ENCODE measurements around the gene PCYT2. TPM values are rescaled to one million over a fixed set of nuclear protein-coding genes. Genes with fewer than 3 reads are reported as not detected.

The PCYT2 gene
- polyA plus RNA-seq, 1 donor (not counting 4 experiments of a cell fraction or from before 2014, with no cell fraction given): 38.1 TPM

DNA sequence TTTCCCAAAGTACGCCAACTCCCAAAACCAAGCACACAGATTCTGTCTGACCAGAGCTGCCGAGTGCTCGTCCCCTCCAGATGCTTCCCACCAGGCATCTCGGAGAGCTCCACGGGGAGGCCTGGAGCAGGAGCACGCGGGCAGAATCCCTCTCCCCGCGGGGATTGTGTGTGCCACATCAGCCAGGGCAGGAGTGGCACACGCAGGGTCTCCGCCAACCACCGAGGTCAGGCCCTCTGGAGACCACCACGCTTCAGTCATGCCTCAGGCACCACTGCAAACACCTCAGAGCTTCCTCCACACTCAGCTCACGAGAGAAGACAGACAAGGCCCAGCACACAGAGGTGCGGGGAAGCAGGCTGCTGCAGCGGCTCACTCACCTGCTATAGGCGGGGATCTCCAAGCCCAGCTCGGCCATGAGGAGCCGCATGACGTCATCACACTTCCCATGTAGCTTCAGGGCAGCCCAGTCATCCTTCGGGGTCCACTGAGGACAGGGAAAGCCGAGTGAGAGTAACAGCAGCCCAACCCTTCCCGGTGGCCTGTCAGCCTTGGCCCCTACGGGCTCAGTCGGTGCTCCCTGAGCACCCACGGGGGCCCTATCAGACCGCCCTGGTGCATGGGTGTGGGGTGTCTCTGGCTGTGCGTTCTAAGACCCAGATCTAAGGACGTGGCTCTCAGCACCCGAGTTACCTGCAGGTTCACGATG lies 2.3 kb upstream of the PCYT2 start:
- Histone ChIP-seq H3K9me3 (ENCODE audit: control insufficient read depth, low read depth, low read length) (no peaks in the 10 kb centered on the region), H3K27ac (ENCODE audit: control insufficient read depth, insufficient read depth, low read length) (peak overlapping the region; percentile 2), H3K9me1 (ENCODE audit: control insufficient read depth, extremely low read depth, insufficient read depth, low read length) (peaks cover 7% of the 10 kb centered on the region), H3K27me3 (ENCODE audit: control insufficient read depth, extremely low read depth, insufficient read depth, low read length) (no peaks in the 10 kb centered on the region), H2AFZ (ENCODE audit: control insufficient read depth, low read length) (no peak overlapping the region), H3K9ac (ENCODE audit: control insufficient read depth, extremely low read depth, insufficient read depth, low read length) (no peak overlapping the region), H4K20me1 (ENCODE audit: control insufficient read depth, extremely low read depth, insufficient read depth, low read length) (peaks cover 7% of the 10 kb centered on the region), H3K36me3 (ENCODE audit: control insufficient read depth in 2 of 2, extremely low read depth in 1 of 2, insufficient read depth in 2 of 2, low read length in 2 of 2) (peaks cover 22 to 27% of the 10 kb centered on the region in 2 experiments), H3K4me3 (ENCODE audit: control insufficient read depth in 2 of 3, extremely low read depth in 1 of 3, insufficient read depth in 2 of 3, low read depth in 1 of 3, low read length in 3 of 3) (no peak overlapping the region), H3K4me2 (ENCODE audit: control insufficient read depth, extremely low read depth, insufficient read depth, low read depth, low read length) (no peak overlapping the region), H3K79me2 (ENCODE audit: control insufficient read depth, insufficient read depth, low read length) (peaks cover 34% of the 10 kb centered on the region), H3K4me1 (ENCODE audit: control insufficient read depth, extremely low read depth, insufficient read depth, low read length) (peaks cover 36% of the 10 kb centered on the region)
- dilution Hi-C loops (cut with MboI; ENCODE audit: extremely low pct_ligation_motif_present, low sequenced_read_pairs): no loop called here
- TF ChIP-seq, protein P1, sequence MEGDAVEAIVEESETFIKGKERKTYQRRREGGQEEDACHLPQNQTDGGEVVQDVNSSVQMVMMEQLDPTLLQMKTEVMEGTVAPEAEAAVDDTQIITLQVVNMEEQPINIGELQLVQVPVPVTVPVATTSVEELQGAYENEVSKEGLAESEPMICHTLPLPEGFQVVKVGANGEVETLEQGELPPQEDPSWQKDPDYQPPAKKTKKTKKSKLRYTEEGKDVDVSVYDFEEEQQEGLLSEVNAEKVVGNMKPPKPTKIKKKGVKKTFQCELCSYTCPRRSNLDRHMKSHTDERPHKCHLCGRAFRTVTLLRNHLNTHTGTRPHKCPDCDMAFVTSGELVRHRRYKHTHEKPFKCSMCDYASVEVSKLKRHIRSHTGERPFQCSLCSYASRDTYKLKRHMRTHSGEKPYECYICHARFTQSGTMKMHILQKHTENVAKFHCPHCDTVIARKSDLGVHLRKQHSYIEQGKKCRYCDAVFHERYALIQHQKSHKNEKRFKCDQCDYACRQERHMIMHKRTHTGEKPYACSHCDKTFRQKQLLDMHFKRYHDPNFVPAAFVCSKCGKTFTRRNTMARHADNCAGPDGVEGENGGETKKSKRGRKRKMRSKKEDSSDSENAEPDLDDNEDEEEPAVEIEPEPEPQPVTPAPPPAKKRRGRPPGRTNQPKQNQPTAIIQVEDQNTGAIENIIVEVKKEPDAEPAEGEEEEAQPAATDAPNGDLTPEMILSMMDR (optimal IDR thresholded peaks at IDR 0.05 in 1 of 3, IDR thresholded peaks at IDR 0.05 in 1 of 3, conservative IDR thresholded peaks at IDR 0.05 in 1 of 3; ENCODE audit: extremely low read depth in 1 of 3, insufficient read depth in 2 of 3, low read length in 3 of 3): no peak
- TF ChIP-seq EZH2 (IDR thresholded peaks at IDR 0.05; ENCODE audit: low read length): no peak
- FAIRE-seq (no peak), DNase-seq (ENCODE audit: low read depth, low spot score) (no peak)

DNA sequence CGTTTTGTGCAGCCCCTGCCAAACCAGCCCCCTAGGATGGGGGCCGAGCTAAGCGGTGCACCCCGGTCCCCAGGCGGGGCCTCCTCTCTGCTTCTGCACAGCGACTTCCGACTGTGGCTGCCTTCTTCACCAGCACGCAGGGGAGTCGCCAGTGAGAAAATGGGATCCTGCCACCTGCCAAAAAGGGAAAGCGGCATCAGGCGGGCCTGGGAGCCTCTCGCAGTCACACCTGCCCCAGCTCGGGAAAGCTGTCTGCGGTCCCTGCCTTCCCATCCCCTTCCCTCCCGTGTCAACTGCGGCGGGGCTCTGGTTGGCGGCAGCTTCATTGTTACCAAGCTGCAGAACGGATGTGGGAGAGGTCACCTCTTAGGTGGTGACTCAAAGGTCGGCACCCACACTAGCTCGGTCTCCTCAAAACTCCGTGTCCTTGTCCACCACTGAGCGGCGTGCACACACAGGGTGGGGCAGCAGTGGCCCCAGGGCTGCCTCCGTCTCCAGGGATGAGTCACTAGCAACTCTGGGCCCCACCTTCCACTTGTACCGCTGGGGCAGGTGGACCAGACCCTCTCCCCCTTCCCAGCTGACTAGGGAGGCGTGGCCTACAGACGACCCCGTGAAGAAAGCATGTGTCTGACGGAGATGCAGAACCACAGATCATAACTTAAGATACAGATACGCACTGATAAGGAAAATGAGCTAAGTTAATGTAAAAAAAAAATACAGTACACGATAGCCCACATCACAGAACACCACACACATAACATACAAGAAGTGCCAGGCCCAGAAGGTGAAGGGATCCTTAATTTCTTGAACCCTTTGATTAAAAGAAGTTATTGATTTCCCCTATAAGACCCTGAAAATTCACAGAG lies 1.5 kb upstream of the PCYT2 start:
- Histone ChIP-seq H3K4me2 (ENCODE audit: control insufficient read depth, extremely low read depth, insufficient read depth, low read depth, low read length) (peak overlapping the region; percentile 28), H3K27ac (ENCODE audit: control insufficient read depth, insufficient read depth, low read length) (peak overlapping the region; percentile 8), H2AFZ (ENCODE audit: control insufficient read depth, low read length) (no peak overlapping the region), H4K20me1 (ENCODE audit: control insufficient read depth, extremely low read depth, insufficient read depth, low read length) (peaks cover 7% of the 10 kb centered on the region), H3K36me3 (ENCODE audit: control insufficient read depth in 2 of 2, extremely low read depth in 1 of 2, insufficient read depth in 2 of 2, low read length in 2 of 2) (peaks cover 27 to 35% of the 10 kb centered on the region in 2 experiments), H3K9ac (ENCODE audit: control insufficient read depth, extremely low read depth, insufficient read depth, low read length) (no peak overlapping the region), H3K27me3 (ENCODE audit: control insufficient read depth, extremely low read depth, insufficient read depth, low read length) (no peaks in the 10 kb centered on the region), H3K9me3 (ENCODE audit: control insufficient read depth, low read depth, low read length) (no peaks in the 10 kb centered on the region), H3K4me1 (ENCODE audit: control insufficient read depth, extremely low read depth, insufficient read depth, low read length) (peaks cover 36% of the 10 kb centered on the region), H3K79me2 (ENCODE audit: control insufficient read depth, insufficient read depth, low read length) (peaks cover 34% of the 10 kb centered on the region), H3K9me1 (ENCODE audit: control insufficient read depth, extremely low read depth, insufficient read depth, low read length) (peaks cover 7% of the 10 kb centered on the region), H3K4me3 (ENCODE audit: control insufficient read depth in 2 of 3, extremely low read depth in 1 of 3, insufficient read depth in 2 of 3, low read depth in 1 of 3, low read length in 3 of 3) (no peak overlapping the region)
- no peak for FAIRE-seq
- DNase-seq (ENCODE audit: low read depth, low spot score): peak; percentile 91
- dilution Hi-C loops (cut with MboI; ENCODE audit: extremely low pct_ligation_motif_present, low sequenced_read_pairs): no loop called here
- TF ChIP-seq EZH2 (IDR thresholded peaks at IDR 0.05; ENCODE audit: low read length): no peak
- TF ChIP-seq, protein P1 (optimal IDR thresholded peaks at IDR 0.05 in 1 of 3, IDR thresholded peaks at IDR 0.05 in 1 of 3, conservative IDR thresholded peaks at IDR 0.05 in 1 of 3; ENCODE audit: extremely low read depth in 1 of 3, insufficient read depth in 2 of 3, low read length in 3 of 3): peak in 1 of 3 experiments; percentile 43

Measured in keratinocyte (primary cell).